Stimulated activated naive CD8-positive, alpha-beta T cell treated with anti-CD3 and anti-CD28 coated beads, Interleukin-15, amount 100 ng/mL, for 72 hours (primary cell): ENCODE results near the gene PDSS2.
A peak's percentile ranks its signal among the peaks of the same experiment; 100 is the strongest.
"Not testable (repeated sequence)": the region's sequence is repeated elsewhere in the genome, so short reads cannot be mapped to it uniquely, and the experiment has no call there.

Experiments
- ATAC-seq: fragments of 150-1000 bp; cut with Tn5 transposase; 2 replicates; pipeline ENCODE4 v1.10.0; 2021; ENCODE audit warnings: mild to moderate bottlenecking, moderate library complexity
- DNase-seq, 2 donors: peaks; one replicate each; pipeline ENCODE4 v3.0.0; 2021 to 2022
- H3K27ac Mint-ChIP-seq, 2 donors: one replicate each; pipeline ENCODE4 v1.8.0; 2022; ENCODE audit warnings: mild to moderate bottlenecking in 2 of 2, mixed read lengths in 2 of 2, moderate library complexity in 2 of 2
- H3K27me3 Mint-ChIP-seq: one replicate; pipeline ENCODE4 v1.8.0; 2022; ENCODE audit warnings: mixed read lengths
- H3K4me1 Mint-ChIP-seq: one replicate; pipeline ENCODE4 v1.8.0; 2022; ENCODE audit warnings: mild to moderate bottlenecking, mixed read lengths
- H3K4me3 Mint-ChIP-seq, 2 donors: one replicate each; pipeline ENCODE4 v1.8.0; 2022; ENCODE audit warnings: mild to moderate bottlenecking in 2 of 2, mixed read lengths in 2 of 2, moderate library complexity in 1 of 2
- H3K9me3 Mint-ChIP-seq, 2 donors: one replicate each; pipeline ENCODE4 v1.8.0; 2022; ENCODE audit warnings: mixed read lengths in 2 of 2

PDSS2 gene

GRCh38 chr6:107118540-107118939 is 340.8 kb downstream of the PDSS2 start:
- not testable (repeated sequence) for H3K4me3 Mint-ChIP-seq, DNase-seq, ATAC-seq, H3K27ac Mint-ChIP-seq, H3K9me3 Mint-ChIP-seq
- Mint-ChIP-seq H3K4me1 (peaks cover 19% of the 10 kb centered on the region), H3K27me3 (peaks cover 12% of the 10 kb centered on the region)

GRCh38 chr6:107116931-107117330 is 342.4 kb downstream of the PDSS2 start:
- H3K4me3 Mint-ChIP-seq: no peak overlapping the region
- ATAC-seq (no peak), DNase-seq (no peak)
- no peak overlapping the region for H3K27ac Mint-ChIP-seq
- H3K9me3 Mint-ChIP-seq: no peaks in the 10 kb centered on the region
- peaks cover 12% of the 10 kb centered on the region for H3K27me3 Mint-ChIP-seq
- H3K4me1 Mint-ChIP-seq: peaks cover 22% of the 10 kb centered on the region

- H3K27me3 Mint-ChIP-seq: peaks cover 12% of the 10 kb centered on the region
- ATAC-seq (peak; percentile 31), DNase-seq (peak; percentile 11 to 18)
- peaks cover 22% of the 10 kb centered on the region for H3K4me1 Mint-ChIP-seq
- peak overlapping the region; percentile 77 to 78 for H3K4me3 Mint-ChIP-seq
- no peaks in the 10 kb centered on the region for H3K9me3 Mint-ChIP-seq
- H3K27ac Mint-ChIP-seq: no peak overlapping the region
These were observed 343.0 kb downstream of the PDSS2 start for GRCh38 chr6:107116328-107116892.

- ATAC-seq (peak; percentile 15), DNase-seq (peak; percentile 26 to 31)
- Mint-ChIP-seq H3K27me3 (peaks cover 12% of the 10 kb centered on the region), H3K9me3 (no peaks in the 10 kb centered on the region), H3K4me3 (peak overlapping the region; percentile 77 to 78), H3K27ac (peak overlapping the region in 1 of 2 donors; percentile 72), H3K4me1 (peaks cover 22% of the 10 kb centered on the region)
These were observed 343.6 kb downstream of the PDSS2 start for GRCh38 chr6:107115695-107116327.

- Mint-ChIP-seq H3K9me3 (no peaks in the 10 kb centered on the region), H3K27ac (peak within 1 kb of the TSS; percentile 72 to 78), H3K27me3 (peaks cover 12% of the 10 kb centered on the region), H3K4me1 (peaks cover 22% of the 10 kb centered on the region), H3K4me3 (peak within 1 kb of the TSS; percentile 77 to 78)
- peak; percentile 14 to 22 for DNase-seq
- ATAC-seq: peak; percentile 49
These were observed 344.3 kb downstream of the PDSS2 start, which contains the start of gene BEND3 for GRCh38 chr6:107114926-107115694. Gene BEND3 (minus strand): TSS chr6:107115515. CDS start chr6:107099285, 16,230 bp downstream.

- H3K4me3 Mint-ChIP-seq: peak overlapping the region; percentile 75 to 83
- H3K27me3 Mint-ChIP-seq: peaks cover 12% of the 10 kb centered on the region
- H3K9me3 Mint-ChIP-seq: no peaks in the 10 kb centered on the region
- H3K27ac Mint-ChIP-seq: peak overlapping the region; percentile 20 to 78
- DNase-seq: peak; percentile 72 to 77
- H3K4me1 Mint-ChIP-seq: peaks cover 22% of the 10 kb centered on the region
- peak; percentile 76 for ATAC-seq
These were observed 345.0 kb downstream of the PDSS2 start for GRCh38 chr6:107114213-107114925.

GRCh38 chr6:107110200-107110599 is 349.2 kb downstream of the PDSS2 start:
- Mint-ChIP-seq H3K4me1 (peaks cover 8% of the 10 kb centered on the region), H3K27me3 (no peaks in the 10 kb centered on the region), H3K9me3 (no peaks in the 10 kb centered on the region), H3K27ac (no peak overlapping the region), H3K4me3 (no peak overlapping the region)
- no peak for ATAC-seq
- no peak for DNase-seq

- Mint-ChIP-seq H3K27ac (no peak overlapping the region), H3K4me1 (peaks cover 1% of the 10 kb centered on the region), H3K9me3 (no peaks in the 10 kb centered on the region), H3K4me3 (no peak overlapping the region), H3K27me3 (no peaks in the 10 kb centered on the region)
- ATAC-seq (no peak), DNase-seq (no peak)
These were observed 351.0 kb downstream of the PDSS2 start for GRCh38 chr6:107108201-107108890.

- no peak for DNase-seq
- H3K27me3 Mint-ChIP-seq: no peaks in the 10 kb centered on the region
- no peaks in the 10 kb centered on the region for H3K9me3 Mint-ChIP-seq
- H3K4me1 Mint-ChIP-seq: no peaks in the 10 kb centered on the region
- ATAC-seq: no peak
- no peak overlapping the region for H3K27ac Mint-ChIP-seq
- no peak overlapping the region for H3K4me3 Mint-ChIP-seq
These were observed 351.6 kb downstream of the PDSS2 start for GRCh38 chr6:107107791-107108190.

- no peak for DNase-seq
- no peak overlapping the region for H3K4me3 Mint-ChIP-seq
- no peak overlapping the region for H3K27ac Mint-ChIP-seq
- no peaks in the 10 kb centered on the region for H3K27me3 Mint-ChIP-seq
- ATAC-seq: no peak
- no peaks in the 10 kb centered on the region for H3K4me1 Mint-ChIP-seq
- no peaks in the 10 kb centered on the region for H3K9me3 Mint-ChIP-seq
These were observed 353.2 kb downstream of the PDSS2 start for GRCh38 chr6:107106165-107106564.

- H3K9me3 Mint-ChIP-seq: no peaks in the 10 kb centered on the region
- H3K27ac Mint-ChIP-seq: no peak overlapping the region
- no peaks in the 10 kb centered on the region for H3K27me3 Mint-ChIP-seq
- no peak overlapping the region for H3K4me3 Mint-ChIP-seq
- H3K4me1 Mint-ChIP-seq: no peaks in the 10 kb centered on the region
- DNase-seq (no peak), ATAC-seq (no peak)
These were observed 353.8 kb downstream of the PDSS2 start for GRCh38 chr6:107105511-107106116.

- no peak for ATAC-seq
- no peaks in the 10 kb centered on the region for H3K9me3 Mint-ChIP-seq
- no peak overlapping the region for H3K4me3 Mint-ChIP-seq
- no peak overlapping the region for H3K27ac Mint-ChIP-seq
- no peak for DNase-seq
- peaks cover 15% of the 10 kb centered on the region for H3K4me1 Mint-ChIP-seq
- no peaks in the 10 kb centered on the region for H3K27me3 Mint-ChIP-seq
These were observed 356.3 kb downstream of the PDSS2 start for GRCh38 chr6:107103082-107103481.
